MM.1S (cell line): ENCODE results near the gene TGFB1I1.

Experiments used
- EZH2 ChIP-seq: fragments of 300-600 bp; sonication (generic); optimal IDR thresholded peaks from 2 replicates; pipeline ENCODE3; 2017; ENCODE audit warnings: low read depth, mild to moderate bottlenecking, antibody characterized with exemption, low read length, mixed read lengths
- EZH2phosphoT487 ChIP-seq: fragments of 300-600 bp; sonication (generic); IDR thresholded peaks from 2 replicates; pipeline ENCODE4 v1.6.1; 2018; ENCODE audit warnings: antibody characterized with exemption, low read length
- TF ChIP-seq, protein P1 (sequence below): fragments of 300-600 bp; sonication (generic); IDR thresholded peaks from 2 replicates; pipeline ENCODE4 v1.5.1; 2016; ENCODE audit warnings: antibody characterized with exemption, low read length, mixed read lengths

DNA sequence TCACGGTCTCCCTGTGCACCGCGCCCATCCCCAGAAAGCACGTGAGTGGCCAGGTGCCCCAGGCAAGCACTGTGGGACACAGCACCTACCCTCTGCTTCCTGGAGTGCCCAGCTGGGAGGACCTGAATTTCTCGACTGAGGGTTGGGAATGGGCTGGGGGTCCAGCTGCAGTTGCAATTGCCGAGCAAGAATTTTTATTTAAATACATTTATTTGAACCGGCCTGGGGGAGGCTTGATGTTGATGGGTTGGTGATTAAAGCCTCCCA lies 17.3 kb downstream of the TGFB1I1 start:
- TF ChIP-seq, protein P1, sequence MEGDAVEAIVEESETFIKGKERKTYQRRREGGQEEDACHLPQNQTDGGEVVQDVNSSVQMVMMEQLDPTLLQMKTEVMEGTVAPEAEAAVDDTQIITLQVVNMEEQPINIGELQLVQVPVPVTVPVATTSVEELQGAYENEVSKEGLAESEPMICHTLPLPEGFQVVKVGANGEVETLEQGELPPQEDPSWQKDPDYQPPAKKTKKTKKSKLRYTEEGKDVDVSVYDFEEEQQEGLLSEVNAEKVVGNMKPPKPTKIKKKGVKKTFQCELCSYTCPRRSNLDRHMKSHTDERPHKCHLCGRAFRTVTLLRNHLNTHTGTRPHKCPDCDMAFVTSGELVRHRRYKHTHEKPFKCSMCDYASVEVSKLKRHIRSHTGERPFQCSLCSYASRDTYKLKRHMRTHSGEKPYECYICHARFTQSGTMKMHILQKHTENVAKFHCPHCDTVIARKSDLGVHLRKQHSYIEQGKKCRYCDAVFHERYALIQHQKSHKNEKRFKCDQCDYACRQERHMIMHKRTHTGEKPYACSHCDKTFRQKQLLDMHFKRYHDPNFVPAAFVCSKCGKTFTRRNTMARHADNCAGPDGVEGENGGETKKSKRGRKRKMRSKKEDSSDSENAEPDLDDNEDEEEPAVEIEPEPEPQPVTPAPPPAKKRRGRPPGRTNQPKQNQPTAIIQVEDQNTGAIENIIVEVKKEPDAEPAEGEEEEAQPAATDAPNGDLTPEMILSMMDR: no peak
- TF ChIP-seq EZH2phosphoT487 (no peak), EZH2 (no peak)
